HG02973 (cell line): ENCODE data around the gene USP19.

ENCODE experiments used
- ATAC-seq: cut with Tn5 transposase; IDR thresholded peaks from one replicate; pipeline ENCODE4 v1.9.1; 2021; ENCODE audit warnings: moderate library complexity; ENCODE audit not compliant: unreplicated experiment

USP19 gene

DNA sequence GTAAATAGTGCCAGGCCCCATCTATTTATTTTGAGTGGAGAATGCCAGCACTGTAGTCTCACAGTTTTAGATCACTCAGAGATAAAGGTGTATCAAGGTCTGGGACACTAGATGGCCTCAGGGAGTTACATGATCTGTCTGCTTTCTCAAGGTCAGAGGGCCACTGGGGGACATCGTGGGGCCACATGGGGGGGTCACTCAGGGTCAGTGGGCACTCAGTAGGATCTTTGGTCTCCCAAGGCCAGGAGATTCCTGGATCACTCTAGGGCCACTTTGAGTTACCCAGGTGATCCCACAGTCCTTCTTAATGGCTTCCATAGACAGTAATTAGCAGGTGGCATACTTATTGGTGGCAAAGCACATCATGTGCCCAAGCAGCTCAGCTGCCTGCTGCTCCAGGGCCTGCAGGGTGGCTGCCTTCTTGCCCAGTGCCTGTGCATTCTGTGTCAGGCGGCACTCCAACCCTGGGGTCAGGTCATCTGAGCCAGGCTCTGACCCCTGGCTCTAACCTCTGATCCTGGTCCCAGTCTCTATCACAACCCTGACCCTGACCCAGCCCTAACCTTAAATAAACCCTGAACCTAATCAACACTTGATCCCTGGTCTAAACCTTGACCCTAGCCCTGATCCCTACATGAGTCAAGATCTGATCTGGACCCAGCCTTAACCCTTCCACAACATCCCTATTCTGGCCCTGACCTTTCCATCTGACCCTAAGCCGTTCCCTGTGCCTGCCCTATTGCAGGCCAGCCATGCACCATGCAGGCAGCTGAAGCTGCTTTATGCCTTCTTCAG is 14.0 kb upstream of the USP19 start:
- ATAC-seq = no peak

- no peak for ATAC-seq
Measured at GRCh38 chr3:49133226-49133951, 12.8 kb upstream of the USP19 start.

GRCh38 chr3:49132437-49133225 is 12.0 kb upstream of the USP19 start, which contains the start of gene LAMB2:
Gene LAMB2, minus strand, starts transcription at chr3:49133050. Its CDS starts 183 bp downstream, at chr3:49132867.
- no peak for ATAC-seq

DNA sequence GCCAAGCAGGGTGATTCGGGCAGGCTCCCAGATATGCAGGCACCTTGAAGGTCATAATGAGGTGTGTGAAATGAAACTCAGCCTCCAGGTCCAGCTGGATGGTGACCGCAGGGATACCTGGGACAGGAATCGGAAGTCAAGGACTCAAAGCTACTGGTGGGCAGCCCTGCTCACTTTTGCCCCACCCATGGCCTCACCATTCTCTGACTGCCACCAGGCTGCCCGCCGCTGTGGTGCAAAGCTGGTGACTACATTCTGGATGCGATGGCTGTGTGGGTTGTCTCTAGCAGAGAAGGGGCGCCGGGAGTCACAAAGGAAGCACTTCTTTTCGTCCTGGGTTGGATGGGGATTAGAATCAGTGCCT is 11.4 kb upstream of the USP19 start:
- no peak for ATAC-seq

GRCh38 chr3:49131576-49131975 is 11.0 kb upstream of the USP19 start:
- ATAC-seq = no peak

DNA sequence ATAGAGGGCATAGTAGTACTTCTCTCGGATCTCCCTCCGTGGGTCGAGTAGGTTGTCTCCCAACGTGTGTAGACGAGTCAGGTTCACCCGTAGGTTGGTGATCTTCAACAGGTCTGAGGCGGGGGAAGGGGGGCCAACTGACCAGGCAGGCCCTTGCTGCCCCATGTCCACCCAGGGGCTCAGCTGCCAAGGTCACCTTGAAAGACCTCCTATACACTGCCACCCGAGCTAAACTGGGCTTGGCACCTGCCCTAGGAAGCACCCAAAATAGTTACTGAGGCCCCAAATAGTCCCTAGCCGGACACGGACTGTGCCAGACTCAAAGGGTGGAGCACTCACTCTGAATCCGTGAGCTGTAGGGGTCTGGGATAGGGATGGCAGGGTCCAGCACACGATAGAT is 10.4 kb upstream of the USP19 start:
- no peak for ATAC-seq

DNA sequence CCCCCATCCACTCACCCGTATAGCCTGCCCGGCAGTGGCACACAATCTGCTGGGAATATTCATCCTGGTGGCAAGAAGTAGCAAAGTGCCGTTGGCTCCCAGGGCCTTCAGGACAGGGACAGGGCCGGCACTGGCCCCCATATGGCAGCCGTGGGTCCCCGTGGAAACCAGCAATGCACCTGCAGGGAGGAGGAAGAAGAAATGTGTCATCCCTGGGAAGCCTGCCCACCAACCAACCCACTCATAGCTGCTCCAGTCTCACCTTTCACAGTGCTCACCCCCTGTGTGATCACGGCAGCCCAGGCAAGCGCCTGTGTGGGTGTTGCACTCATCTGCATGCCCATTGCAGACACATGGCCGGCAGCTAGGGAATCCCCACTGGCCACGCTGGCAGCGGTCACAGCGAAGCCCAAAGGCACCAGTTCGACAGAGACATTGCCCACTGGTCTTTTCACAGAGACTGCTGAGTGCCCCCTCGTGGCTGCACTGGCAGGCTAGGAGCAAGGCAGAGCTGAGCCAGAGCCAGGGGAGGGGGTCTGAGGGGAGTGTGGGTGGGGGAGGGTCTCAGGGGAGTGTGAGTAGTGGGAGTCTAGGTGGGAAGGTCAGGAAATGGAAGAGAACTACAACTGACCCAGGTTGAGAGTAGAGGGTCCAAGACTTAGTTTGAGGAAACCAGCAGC is 4.5 kb upstream of the USP19 start:
- ATAC-seq = no peak

DNA sequence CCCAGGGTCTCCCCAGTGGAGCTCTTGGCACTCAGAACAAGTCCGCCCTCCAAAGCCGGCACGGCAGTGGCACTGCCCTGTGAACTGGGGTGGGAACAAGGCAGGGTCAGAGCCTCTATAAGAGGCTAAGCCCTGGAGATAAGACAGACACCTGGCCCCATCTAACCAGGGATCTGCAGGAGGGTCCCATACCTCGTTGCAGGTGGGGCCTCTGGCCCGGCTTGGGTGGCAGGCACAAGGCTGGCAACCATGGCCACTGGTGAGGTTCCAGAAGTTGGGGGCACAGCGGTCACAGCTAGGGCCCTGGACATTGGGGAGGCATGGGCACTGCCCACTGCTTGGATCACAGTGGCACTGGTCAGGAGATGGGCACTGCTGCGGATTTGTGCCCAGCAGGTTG is 3.6 kb upstream of the USP19 start:
- ATAC-seq = no peak

GRCh38 chr3:49123687-49124086 is 3.1 kb upstream of the USP19 start:
- ATAC-seq = no peak

- no peak for ATAC-seq
Measured at GRCh38 chr3:49122886-49123545, 2.4 kb upstream of the USP19 start.

DNA sequence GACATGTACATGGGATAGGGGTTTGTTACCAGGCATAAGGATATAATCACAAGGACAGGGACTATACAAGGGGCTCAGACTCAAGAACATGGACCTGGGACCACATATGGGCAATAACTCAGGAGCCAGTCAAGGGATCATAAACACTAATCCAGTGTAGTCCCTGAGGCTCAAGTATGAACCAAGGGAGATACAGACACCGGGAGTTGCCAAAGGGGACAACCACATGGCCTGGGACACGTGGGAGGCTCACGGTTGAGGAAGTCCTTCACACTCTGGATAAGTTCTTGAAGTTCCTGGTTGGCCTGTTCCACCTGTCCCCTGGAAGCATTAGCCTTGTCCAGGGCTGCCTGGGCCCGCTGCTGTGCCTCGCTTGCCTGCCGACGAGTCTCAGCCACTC is 1.8 kb upstream of the USP19 start:
- ATAC-seq = no peak

GRCh38 chr3:49122022-49122421 is 1.4 kb upstream of the USP19 start:
- no peak for ATAC-seq

DNA sequence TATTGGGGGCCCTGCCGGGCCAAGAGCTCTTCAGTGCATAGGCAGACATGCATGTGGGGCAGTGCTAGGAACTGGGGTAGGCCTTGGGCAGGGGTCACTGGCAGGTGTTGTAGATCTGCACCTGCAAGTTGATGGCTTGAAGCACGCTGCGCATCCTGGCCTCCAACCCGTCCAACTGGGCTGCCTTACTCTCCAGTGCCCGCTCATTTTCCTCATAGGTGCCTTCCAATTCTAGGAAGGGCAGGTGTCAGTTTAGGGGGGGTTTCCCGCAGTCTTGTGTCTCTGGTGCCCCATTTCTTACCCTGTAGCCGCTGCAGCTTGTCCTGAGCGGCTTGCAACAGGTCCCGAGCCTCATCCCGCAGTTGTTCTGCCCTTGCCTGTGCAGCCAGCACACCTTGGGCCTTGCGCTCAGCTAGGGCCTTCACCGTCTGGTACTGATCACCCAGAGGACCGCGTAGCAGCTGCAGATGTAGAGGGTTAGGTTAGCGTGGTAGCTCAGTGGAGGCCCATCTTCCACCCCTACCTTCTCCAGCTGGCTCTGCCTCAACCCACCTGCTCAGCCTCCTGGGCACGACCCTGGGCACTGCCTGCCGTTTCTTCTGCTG is 611 bp upstream of the USP19 start:
- ATAC-seq = no peak

GRCh38 chr3:49120096-49120437 is 556 bp downstream of the USP19 start:
- ATAC-seq = no peak

- no peak for ATAC-seq
Measured at GRCh38 chr3:49119439-49119838, 1.2 kb downstream of the USP19 start.

DNA sequence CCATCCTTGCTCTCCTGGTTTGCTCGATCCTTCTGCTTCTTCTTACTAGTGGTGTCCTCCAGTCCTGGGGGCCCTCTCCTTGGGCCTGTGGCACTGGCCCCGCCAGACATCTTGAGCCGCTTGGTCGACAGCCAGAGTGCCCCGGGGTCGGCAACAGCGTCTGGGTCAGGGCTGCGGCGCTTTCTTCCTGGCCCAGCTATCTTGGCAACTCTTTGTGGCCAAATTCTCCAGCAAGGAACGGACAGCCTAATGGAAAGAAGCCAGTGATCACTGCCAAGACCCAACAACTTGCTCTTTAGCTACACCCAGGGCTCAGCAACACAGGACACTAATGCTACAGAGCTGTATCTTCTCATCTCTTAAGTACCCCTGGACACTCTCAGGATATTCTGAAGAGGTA is 1.6 kb downstream of the USP19 start:
- no peak for ATAC-seq

GRCh38 chr3:49112262-49112661 is 8.4 kb downstream of the USP19 start:
- ATAC-seq = no peak

DNA sequence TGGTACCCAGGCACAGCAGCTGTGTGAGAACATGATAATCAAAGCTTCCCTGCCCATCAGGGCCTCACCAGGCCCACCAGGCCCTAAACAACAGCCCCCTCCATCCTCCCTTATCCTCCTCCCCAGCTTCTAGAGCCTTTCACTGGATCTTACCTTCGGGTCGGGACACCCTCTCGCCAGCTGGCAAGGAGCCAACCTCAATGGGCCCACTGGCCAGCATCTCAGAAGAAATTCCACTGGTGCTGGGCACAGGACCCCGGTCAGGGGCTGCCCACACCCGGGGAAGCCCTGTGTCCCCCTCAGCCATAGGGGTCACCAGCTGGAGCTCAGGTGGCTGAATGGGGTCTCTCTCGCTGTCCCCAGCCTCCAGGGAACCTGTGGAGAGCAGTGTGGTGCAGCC is 9.3 kb downstream of the USP19 start:
- ATAC-seq = no peak

DNA sequence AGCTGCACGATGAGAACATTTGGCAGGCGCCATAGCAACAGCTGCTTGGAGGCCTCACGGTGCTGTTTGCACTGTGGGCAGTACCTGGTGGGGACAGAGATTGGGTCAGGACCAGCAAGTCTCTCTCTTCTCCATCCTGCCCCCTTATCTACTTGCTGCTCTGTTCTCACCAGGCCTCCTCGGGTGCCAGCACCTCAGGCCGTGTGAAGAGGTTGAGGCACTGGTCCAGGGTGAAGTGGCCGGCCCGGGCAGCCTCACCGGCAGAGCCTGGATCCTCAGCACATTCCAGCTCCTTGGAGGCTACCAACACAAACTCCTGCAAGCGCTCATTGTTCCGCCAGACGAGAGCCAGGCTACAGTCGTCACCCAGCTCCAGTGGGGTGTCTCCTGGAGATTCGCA is 9.8 kb downstream of the USP19 start:
- ATAC-seq = no peak

DNA sequence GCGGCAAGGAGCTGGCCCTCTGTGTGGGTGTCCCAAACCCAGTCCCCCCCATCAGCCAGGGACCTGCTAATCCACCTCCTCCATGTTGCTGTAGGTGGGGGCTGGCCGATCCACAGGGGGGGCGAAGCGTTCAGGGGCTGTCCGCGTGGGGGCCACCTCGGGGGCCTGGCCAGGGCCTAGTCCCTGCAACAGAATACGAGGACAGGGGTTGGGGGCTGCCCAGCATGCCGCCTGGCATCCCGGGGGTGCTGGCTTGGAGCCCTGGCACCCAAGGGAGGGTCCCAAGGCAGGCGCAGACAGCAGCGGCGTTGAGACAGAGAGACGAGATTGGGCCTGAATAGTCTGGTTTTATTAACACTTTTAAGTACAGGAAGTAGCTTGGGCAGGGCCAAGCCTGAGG is 12.3 kb downstream of the USP19 start:
- no peak for ATAC-seq
